GM21526 (cell line): ENCODE results near the gene NEK6.

Experiments used
- ATAC-seq: cut with Tn5 transposase; IDR thresholded peaks from one replicate; pipeline ENCODE4 v1.9.1; 2021; ENCODE audit warnings: moderate library complexity; ENCODE audit not compliant: unreplicated experiment, low FRiP score

The NEK6 gene

DNA sequence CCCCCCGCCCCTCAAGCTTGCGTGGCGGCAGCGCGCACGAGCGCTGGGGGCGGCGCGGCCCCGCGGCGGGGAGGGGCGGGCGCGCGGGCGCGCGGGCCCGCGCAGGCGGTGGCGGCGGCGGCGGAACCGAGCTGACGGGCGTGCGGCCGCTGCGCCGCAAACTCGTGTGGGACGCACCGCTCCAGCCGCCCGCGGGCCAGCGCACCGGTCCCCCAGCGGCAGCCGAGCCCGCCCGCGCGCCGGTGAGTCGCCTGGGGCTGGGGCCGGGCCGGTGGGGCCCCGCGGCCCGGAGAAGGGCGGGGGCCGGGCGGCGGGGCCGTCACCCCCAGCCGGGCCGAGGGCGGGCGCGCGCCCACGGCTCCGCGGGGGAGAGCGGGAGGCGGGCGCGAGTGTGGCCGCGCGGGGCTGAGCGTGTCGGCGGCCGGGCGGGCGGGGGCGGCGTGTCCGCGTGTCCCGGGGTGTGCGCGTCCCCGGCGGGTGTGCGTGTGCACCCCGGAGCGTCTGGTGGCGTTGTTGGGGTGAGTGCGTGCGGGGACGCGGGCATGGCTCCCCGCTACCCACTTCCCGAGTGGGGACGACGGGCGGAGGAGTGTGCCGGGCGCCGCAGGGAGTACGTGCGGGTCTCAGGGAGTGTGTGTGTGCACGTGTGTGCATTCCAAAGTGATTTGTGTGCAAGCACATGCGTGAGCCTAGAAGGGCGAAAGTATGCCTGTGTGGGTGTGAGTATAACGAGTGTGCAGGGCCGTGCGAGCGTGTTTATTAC lies at the start of gene NEK6:
Gene NEK6, plus strand, starts transcription at position 106 of the 763 bp plus-strand sequence. CDS start 44,016 bp downstream, outside the sequence.
- ATAC-seq, result no peak

- ATAC-seq, result no peak
These were observed 49.2 kb upstream of the NEK6 start for GRCh38 chr9:124208571-124208970.

GRCh38 chr9:124209279-124209678 lies 48.5 kb upstream of the NEK6 start:
- no peak for ATAC-seq

GRCh38 chr9:124209774-124210173 lies 48.0 kb upstream of the NEK6 start:
- ATAC-seq, result no peak

- no peak for ATAC-seq
These were observed 47.1 kb upstream of the NEK6 start for GRCh38 chr9:124210697-124211096.

- no peak for ATAC-seq
These were observed 45.2 kb upstream of the NEK6 start for GRCh38 chr9:124212381-124213050.

GRCh38 chr9:124213396-124213795 lies 44.4 kb upstream of the NEK6 start:
- ATAC-seq, result no peak

GRCh38 chr9:124214116-124214515 lies 43.6 kb upstream of the NEK6 start:
- no peak for ATAC-seq

- ATAC-seq, result no peak
These were observed 43.0 kb upstream of the NEK6 start for GRCh38 chr9:124214596-124215367.

GRCh38 chr9:124215368-124215910 lies 42.3 kb upstream of the NEK6 start:
- no peak for ATAC-seq

DNA sequence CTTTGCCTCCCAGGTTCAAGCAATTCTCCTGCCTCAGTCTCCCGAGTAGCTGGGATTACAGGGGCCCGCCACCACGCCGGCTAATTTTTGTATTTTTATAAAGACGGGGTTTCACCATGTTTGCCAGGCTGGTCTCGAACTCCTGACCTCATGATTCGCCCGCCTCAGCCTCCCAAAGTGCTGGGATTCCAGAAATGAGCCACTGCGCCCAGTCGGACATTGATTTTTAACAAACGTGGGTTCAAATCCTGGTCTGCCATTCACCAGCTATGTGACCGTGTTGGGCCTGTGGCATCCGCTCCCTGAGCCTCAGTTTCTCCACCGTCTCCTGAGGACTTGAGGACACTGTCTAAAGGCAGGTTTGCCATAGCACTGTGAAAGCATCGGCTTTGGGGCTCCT lies 41.8 kb upstream of the NEK6 start:
- ATAC-seq, result no peak

DNA sequence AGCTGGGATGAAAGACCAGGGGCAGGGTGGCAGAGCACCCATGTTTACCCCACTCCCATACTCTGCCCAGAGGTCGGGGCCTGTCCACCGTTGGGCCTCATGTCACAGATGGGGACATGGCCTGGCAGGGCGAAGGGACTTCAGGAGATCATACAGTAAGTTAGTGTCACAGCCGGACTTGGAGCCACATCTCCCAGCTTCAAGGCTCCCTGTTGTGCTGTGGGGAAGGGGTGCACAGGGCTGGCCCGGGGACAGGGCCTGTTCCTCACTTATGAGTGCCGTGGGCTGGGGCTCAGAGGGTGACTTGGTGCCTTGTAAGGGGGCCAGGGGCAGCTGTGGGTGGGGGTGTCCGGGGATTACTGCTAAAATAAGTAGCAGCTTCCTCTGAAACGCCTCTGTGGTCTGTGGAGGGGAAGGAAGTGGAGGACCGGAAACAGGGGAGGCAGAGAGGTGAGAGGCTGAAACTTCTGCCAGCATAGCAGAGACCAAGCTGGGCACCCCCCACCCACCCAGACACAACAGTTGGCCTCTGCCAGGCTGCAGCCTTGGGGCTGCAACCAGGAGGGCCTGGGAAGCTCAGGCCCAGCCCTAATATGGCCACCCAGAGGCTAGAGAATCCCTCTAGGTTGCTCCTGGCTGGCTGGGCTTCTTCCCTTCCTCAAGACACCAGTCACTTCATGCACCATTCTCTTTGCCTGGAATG lies 41.1 kb upstream of the NEK6 start:
- peak; percentile 31 for ATAC-seq

- no peak for ATAC-seq
These were observed 39.8 kb upstream of the NEK6 start for GRCh38 chr9:124217836-124218437.

DNA sequence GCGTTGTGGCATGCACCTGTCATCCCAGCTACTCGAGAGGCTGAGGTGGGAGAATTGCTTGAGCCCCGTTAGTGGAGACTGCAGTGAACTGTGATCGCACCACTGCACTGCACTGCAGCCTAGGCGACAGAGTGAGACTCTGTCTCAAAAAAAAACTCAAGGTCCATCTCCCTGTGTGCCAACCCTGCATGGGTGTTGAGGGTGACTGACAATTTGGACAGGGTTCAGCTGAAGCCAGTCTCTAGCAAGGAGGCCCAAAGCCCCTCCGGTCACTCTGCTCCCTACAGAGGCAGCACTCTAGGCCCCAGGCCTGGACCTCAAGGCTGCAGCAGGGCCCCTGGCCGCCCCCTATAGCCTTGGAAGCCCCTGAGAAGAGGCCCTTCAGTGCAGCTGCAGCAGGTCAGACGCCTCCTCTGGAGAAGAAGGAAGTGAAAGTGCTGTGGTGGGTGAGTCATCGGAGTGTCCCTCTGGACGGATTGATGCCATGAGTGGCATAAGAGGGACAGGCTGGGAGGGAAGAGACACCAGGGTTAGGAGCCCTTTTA lies 39.2 kb upstream of the NEK6 start:
- peak; percentile 56 for ATAC-seq

GRCh38 chr9:124218987-124219461 lies 38.7 kb upstream of the NEK6 start:
- ATAC-seq, result peak; percentile 2

GRCh38 chr9:124220946-124221451 lies 36.8 kb upstream of the NEK6 start:
- no peak for ATAC-seq

DNA sequence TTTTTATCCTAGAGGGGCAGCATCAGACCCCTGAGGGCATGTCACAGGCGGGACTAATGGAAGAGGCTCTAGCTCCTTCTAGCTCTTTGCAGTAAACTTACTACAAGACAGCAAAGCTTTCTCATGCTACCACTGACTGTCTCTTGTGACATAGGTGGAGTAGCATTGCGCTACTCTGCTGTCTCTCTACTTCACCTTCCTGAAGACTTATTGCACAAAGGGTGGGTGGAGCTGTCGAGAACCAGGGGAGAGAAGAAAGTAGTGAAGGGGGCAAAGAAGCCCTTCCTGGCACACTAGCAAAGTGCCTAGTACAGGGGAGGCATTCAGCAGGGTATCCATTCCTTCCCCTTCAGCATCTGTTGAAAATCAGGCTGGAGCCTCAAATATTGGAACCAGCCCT lies 36.1 kb upstream of the NEK6 start:
- no peak for ATAC-seq

- ATAC-seq, result no peak
These were observed 35.6 kb upstream of the NEK6 start for GRCh38 chr9:124222109-124222508.

GRCh38 chr9:124222918-124223720 lies 34.6 kb upstream of the NEK6 start:
- ATAC-seq, result no peak
